Stimulated activated effector memory CD8-positive, alpha-beta T cell treated with anti-CD3 and anti-CD28 coated beads, Interleukin-12 subunit alpha, Interleukin-12 subunit beta, amount 100 ng/mL, for 72 hours (primary cell): Measurements from ENCODE around the gene RBBP8.
A peak's percentile ranks its signal among the peaks of the same experiment; 100 is the strongest.

Experiments
- ATAC-seq: fragments of 150-1000 bp; cut with Tn5 transposase; 2 replicates; pipeline ENCODE4 v1.10.0; 2021
- DNase-seq, 2 donors: peaks; one replicate each; pipeline ENCODE4 v3.0.0; 2021 to 2022; ENCODE audit warnings: low spot score in 2 of 2
- H3K27ac Mint-ChIP-seq: one replicate; pipeline ENCODE4 v1.8.0; 2022; ENCODE audit warnings: mild to moderate bottlenecking, mixed read lengths
- H3K36me3 Mint-ChIP-seq: one replicate; pipeline ENCODE4 v1.8.0; 2022; ENCODE audit warnings: mild to moderate bottlenecking, mixed read lengths
- H3K4me1 Mint-ChIP-seq: one replicate; pipeline ENCODE4 v1.8.0; 2022; ENCODE audit warnings: mixed read lengths
- H3K4me3 Mint-ChIP-seq: one replicate; pipeline ENCODE4 v1.8.0; 2022; ENCODE audit warnings: mild to moderate bottlenecking, mixed read lengths
- H3K9me3 Mint-ChIP-seq: one replicate; pipeline ENCODE4 v1.8.0; 2022; ENCODE audit warnings: mixed read lengths

Gene RBBP8

DNA sequence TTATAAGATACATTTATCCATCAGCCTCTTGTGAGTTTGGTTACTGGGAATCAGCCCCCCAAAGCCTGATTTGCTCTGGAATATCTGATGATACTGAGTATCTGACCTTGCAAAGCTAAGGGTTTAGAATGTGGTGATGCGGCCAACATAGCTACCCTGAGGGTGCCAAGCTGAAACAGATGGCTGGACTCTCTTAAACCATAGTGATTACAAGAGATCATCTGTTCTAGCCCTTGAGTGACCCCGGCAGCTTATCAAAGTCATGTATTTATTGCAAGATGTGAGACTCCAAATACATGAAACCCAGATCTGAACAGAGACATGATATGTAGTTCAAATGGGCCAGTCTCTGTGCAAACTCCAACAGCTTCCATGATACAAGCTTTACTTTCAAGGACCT lies 124.0 kb downstream of the RBBP8 start:
- Mint-ChIP-seq H3K4me1 (no peaks in the 10 kb centered on the region), H3K36me3 (no peaks in the 10 kb centered on the region), H3K4me3 (no peak overlapping the region), H3K27ac (no peak overlapping the region), H3K9me3 (no peaks in the 10 kb centered on the region)
- no peak for DNase-seq
- ATAC-seq: no peak

DNA sequence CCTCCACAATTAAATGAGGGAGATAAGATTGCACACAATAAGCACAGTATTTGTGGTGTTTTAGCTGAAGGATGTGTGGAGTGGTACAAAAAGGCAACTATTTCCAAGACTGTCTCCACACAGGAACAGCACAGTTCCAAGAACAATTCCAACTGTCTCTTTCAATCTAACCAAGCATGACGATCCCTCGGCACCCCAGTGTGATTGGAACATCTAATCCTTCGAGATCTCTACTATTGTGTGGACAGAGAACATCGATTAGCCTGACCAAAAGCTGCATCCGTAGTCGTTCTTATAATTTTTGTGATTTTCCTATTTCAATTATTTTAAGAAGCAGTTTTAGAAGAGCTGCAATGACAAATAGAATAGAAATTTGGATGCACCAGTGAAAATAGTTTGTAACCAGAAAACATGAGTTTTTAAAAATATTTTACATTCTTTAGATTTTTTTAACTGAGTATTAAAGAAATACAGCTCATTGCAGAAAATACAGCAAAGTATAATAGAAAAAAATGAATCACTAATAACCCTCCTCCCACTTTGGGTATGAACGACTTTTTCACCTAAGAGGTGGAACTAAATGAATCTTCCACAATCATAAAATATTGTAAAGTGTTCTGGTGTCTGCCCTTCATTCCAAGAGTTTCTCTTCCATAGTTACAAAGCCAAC lies 125.8 kb downstream of the RBBP8 start:
- peaks cover 3% of the 10 kb centered on the region for H3K9me3 Mint-ChIP-seq
- DNase-seq (no peak), ATAC-seq (no peak)
- no peaks in the 10 kb centered on the region for H3K4me1 Mint-ChIP-seq
- no peaks in the 10 kb centered on the region for H3K36me3 Mint-ChIP-seq
- no peak overlapping the region for H3K27ac Mint-ChIP-seq
- no peak overlapping the region for H3K4me3 Mint-ChIP-seq

DNA sequence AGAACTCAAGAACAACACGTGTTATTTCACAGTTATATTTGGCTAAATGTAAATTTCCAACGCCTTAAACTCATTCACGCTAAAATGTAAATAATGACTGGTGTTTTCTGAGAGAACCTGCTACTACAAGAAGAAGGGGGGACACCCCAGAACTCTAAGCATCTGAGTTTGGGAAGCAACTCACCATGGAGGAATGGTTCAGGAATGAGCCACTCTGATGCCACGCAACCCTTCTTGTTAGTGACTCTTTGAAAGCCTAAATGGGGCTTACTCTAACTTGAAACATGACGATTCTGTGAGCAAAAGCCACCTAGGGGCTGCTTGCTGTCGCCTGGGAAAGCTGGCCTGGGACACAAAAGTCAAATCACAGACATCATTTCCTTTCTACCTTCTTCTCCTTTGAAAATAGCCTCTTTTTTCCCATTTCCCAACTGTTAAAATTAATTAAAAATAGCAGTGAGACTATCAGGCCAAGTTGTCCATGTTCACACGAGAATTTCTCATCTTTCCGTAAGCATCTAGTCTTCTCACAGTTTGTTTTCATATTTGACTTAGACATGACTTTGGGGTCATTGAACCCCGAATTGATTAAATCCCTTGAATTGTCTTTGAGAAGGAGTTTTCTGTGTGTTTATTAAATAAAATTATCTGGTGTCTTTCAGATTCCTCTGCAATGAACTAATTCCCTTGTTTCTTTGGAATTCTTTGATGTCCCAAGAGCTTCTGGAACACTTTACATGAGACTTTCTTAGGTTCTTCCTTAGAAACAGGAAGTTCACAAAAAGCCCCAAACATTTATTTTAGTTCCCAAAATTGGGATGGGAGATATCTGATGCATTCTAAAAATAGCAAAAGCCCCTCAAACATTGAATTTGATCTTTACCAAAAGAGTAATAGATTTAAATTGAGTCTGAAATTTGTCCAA lies 126.7 kb downstream of the RBBP8 start:
- Mint-ChIP-seq H3K9me3 (peaks cover 3% of the 10 kb centered on the region), H3K4me3 (no peak overlapping the region), H3K27ac (no peak overlapping the region), H3K36me3 (no peaks in the 10 kb centered on the region), H3K4me1 (no peaks in the 10 kb centered on the region)
- DNase-seq: no peak
- ATAC-seq: no peak

DNA sequence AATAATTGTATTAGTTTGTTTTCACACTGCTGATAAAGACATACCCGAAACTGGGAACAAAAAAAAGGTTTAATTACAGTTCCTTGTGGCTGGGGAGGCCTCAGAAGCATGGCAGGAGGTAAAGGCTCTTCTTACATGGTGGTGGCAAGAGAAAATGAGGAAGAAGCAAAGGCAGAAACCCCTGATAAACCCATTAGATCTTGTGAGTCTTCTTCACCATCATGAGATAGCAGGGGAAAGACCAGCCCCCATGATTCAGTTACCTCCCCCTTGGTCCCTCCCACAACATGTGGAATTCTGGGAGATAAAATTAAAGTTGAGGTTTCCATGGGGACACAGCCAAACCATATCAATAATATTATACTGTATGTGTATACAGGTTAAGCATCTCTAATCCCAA lies 128.9 kb downstream of the RBBP8 start:
- H3K36me3 Mint-ChIP-seq: no peaks in the 10 kb centered on the region
- no peaks in the 10 kb centered on the region for H3K4me1 Mint-ChIP-seq
- DNase-seq (no peak), ATAC-seq (no peak)
- H3K27ac Mint-ChIP-seq: no peak overlapping the region
- peaks cover 3% of the 10 kb centered on the region for H3K9me3 Mint-ChIP-seq
- H3K4me3 Mint-ChIP-seq: no peak overlapping the region

DNA sequence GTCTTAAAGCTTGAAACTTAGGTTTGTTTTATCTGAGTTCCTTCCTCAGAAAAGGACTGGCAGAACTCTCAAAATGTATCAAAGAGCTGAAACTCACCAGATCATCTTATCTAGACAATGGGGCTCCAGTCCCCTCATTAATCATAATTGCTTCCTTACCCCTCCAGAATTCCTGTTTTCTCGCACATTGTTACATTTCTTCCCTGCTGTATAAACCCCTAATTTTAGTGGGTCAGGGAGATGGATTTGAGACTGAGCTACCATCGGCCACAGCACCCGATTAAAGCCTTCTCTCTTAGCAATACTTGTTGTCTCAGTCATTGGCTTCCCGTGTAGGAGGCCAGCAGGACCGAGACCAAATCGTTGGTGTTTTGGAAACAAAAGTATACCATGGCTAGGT lies 130.4 kb downstream of the RBBP8 start:
- DNase-seq (no peak), ATAC-seq (no peak)
- Mint-ChIP-seq H3K9me3 (peaks cover 3% of the 10 kb centered on the region), H3K4me3 (no peak overlapping the region), H3K4me1 (no peaks in the 10 kb centered on the region), H3K36me3 (no peaks in the 10 kb centered on the region), H3K27ac (no peak overlapping the region)

DNA sequence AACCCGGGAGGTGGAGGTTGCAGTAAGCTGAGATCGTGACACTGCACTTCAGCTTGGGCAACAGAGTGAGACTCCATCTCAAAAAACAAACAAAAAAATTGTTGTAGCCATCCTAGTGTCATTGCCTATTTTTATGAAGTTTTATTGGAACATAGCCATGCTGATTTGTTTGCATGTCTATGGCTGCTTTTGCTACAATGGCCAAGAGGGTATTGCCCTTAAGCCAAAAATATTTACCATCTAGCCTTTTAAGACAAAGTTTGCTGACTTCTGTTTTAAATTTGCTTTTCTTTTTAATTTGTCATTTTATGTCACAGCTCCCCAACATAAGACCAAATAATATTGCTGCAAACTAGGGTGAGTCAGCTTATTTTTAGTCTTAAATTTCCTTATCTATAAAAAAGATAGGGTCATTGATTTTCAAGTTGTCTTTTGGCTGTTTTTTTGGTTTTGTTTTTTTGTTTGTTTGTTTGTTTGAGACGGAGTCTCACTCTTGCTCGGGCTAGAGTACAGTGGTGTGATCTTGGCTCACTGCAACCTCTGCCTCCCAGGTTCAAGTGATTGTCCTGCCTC lies 132.2 kb downstream of the RBBP8 start:
- H3K4me1 Mint-ChIP-seq: peaks cover 10% of the 10 kb centered on the region
- H3K4me3 Mint-ChIP-seq: no peak overlapping the region
- ATAC-seq: no peak
- H3K36me3 Mint-ChIP-seq: no peaks in the 10 kb centered on the region
- no peak overlapping the region for H3K27ac Mint-ChIP-seq
- peaks cover 5% of the 10 kb centered on the region for H3K9me3 Mint-ChIP-seq
- no peak for DNase-seq

DNA sequence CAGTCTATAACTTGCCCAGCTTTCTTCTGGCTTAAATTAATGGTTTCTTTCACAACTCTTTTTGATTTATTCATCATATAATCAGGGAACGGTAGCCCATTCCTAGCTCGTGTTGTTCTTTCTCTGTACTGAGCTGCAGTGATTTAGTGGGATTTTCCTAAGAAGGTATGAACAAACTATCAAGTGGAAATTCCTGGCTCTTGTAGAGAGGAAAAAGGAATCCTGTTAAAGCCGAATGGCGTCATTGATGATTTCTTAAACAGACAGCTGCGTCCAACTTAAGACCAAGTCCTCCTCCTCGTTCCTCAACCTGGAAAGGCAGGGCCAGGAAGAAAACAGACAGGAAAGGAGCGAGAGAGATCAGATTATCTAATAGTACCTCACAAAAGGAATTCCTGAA lies 132.9 kb downstream of the RBBP8 start:
- no peak for DNase-seq
- H3K27ac Mint-ChIP-seq: no peak overlapping the region
- peaks cover 17% of the 10 kb centered on the region for H3K4me1 Mint-ChIP-seq
- ATAC-seq: no peak
- H3K36me3 Mint-ChIP-seq: no peaks in the 10 kb centered on the region
- no peak overlapping the region for H3K4me3 Mint-ChIP-seq
- peaks cover 7% of the 10 kb centered on the region for H3K9me3 Mint-ChIP-seq

DNA sequence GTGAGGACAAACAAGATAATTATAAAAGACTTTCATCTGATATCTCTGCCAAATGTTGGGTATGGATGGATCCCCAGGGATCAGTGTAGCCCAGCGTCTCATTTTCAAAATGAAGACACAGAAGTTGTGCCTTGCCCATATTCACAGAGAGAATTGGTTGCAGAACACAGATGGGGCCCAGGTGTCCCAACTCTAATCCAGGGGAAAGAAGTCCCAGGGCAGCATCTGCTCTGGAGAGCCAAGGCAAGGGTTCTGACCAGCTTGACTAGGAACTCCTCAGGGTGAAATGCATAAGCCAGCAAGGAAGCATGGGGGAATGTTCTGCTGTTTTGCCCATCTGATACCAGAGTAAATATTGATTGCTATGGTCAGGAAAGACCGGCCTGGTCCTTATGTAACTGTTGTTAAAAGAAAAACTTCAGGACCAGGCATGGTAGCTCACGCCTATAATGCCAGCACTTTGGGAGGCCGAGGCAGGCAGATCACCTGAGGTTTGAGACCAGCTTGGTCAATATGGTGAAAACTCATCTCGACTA lies 133.4 kb downstream of the RBBP8 start:
- Mint-ChIP-seq H3K4me1 (peaks cover 22% of the 10 kb centered on the region), H3K27ac (no peak overlapping the region)

DNA sequence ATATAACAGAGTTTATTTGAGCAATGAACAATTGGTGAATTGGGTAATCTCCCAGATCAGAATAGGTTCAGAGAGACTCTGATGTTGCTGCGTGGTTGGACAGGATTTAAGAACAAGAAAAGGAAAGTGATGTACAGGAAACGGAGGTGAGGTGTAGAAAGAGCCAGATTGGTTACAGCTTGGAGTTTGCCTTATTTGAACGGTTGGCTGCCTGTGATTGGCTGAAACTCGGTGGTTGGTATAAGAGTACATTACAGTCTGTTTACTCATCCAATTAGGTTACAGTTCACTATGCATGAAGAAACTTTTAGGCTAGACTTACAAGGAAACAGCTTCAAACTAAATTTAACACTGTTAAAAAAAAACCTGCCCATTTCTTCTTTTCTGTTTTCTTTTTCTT lies 134.1 kb downstream of the RBBP8 start:
- Mint-ChIP-seq H3K27ac (no peak overlapping the region), H3K4me1 (peaks cover 29% of the 10 kb centered on the region), H3K36me3 (no peaks in the 10 kb centered on the region), H3K9me3 (peaks cover 7% of the 10 kb centered on the region), H3K4me3 (no peak overlapping the region)
- DNase-seq (no peak), ATAC-seq (no peak)

More for the DNA sequence above, 133.4 kb downstream of the RBBP8 start:
- DNase-seq (no peak), ATAC-seq (no peak)
- H3K4me3 Mint-ChIP-seq: no peak overlapping the region
- peaks cover 7% of the 10 kb centered on the region for H3K9me3 Mint-ChIP-seq
- no peaks in the 10 kb centered on the region for H3K36me3 Mint-ChIP-seq

DNA sequence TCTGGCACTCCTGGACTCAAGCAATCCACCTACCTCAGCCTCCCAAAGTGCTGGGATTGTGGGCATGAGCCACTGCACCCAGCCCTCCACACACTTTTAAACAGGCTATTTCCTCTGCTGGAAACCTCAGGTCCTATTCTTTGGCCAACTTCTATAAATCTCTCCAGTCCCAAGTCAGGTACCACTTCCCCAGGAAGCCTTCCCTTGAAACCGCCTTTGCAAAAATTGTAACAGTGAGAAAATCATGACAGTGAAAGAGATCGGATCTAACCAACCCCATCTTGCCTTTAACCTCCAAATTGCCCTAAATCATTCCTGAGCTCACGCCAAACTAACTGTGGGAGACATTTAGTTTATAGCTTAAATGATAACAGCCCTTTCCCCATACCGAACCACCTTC lies 134.9 kb downstream of the RBBP8 start:
- Mint-ChIP-seq H3K9me3 (peaks cover 7% of the 10 kb centered on the region), H3K4me3 (no peak overlapping the region), H3K27ac (no peak overlapping the region)

DNA sequence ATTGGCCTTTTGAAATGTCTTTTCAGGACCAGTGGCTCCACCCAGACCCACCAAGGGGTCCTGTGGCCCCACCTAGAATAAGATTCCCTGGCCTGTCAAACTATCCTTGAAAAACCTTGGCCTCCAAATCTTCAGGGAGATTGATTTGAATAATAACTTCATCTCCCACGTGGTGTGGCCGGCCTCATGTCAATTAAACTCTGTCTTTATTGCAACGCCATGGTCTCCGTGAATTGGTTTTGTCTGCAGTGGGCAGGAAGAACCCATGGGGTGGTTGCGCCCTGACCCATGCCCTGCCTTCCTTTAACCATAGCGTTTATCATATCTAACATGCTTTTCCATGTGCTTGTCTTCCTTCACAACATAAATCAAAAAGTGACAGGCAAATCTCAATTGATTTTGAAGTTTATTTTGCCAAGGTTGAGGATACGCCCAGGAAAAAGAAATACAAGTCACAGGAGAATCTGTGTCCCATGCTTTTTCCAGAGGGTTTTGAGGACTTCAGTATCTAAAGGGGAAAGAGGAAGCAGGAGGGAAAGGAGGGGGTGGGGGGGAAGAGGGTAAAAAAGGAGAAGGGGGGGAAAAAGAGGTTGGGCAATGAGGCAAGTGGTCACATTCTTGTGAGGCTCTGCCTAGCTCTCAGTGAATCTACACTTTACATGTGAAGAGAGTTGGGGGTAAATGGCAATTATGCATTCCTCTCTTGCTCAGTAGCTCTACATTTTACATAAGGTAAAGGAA lies 135.6 kb downstream of the RBBP8 start:
- DNase-seq (no peak), ATAC-seq (no peak)
- H3K27ac Mint-ChIP-seq: no peak overlapping the region
- no peaks in the 10 kb centered on the region for H3K36me3 Mint-ChIP-seq
- H3K9me3 Mint-ChIP-seq: peaks cover 4% of the 10 kb centered on the region
- H3K4me1 Mint-ChIP-seq: peaks cover 30% of the 10 kb centered on the region
- no peak overlapping the region for H3K4me3 Mint-ChIP-seq

More for the DNA sequence above, 134.9 kb downstream of the RBBP8 start:
- DNase-seq (no peak), ATAC-seq (no peak)
- peaks cover 30% of the 10 kb centered on the region for H3K4me1 Mint-ChIP-seq
- H3K36me3 Mint-ChIP-seq: no peaks in the 10 kb centered on the region

DNA sequence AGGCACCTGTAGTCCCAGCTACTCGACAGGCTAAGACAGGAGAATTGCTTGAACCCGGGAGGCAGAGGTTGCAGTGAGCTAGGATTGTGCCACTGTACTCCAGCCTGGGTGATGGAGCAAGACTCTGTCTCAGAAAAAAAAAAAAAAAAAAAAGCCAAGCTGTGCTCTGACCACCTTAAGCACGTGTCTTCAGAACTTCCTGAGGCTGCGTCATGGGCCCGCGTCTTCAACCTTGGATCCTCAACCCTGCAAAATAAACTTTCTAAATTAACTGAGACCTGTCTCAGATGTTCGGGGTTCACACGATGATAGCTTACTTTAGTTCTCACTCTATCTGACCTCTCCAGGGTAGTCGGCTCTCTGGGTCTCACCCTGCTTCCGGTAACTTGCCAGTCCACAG lies 136.4 kb downstream of the RBBP8 start:
- DNase-seq (no peak), ATAC-seq (peak; percentile 53)
- Mint-ChIP-seq H3K4me1 (peaks cover 30% of the 10 kb centered on the region), H3K36me3 (no peaks in the 10 kb centered on the region), H3K9me3 (peaks cover 4% of the 10 kb centered on the region), H3K4me3 (no peak overlapping the region), H3K27ac (peak overlapping the region; percentile 81)

DNA sequence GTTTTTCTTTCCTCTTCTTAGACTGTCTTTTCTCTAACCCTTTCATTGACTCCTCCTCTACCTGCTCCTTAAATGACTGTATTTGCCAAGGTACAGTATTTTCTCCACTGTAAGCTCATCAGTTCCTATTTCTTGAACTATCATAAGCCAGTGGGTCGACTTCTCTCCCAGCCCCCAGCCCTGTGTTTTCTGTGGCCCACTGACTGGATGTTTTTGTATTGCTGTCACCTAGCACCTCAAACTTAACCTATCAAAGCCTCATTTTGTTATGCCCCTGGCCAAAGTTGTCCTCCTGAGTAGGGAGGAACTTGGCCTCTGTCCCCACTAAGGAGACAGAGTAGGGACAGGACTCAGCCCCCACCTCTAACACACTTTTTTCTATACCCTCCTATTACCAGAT lies 136.8 kb downstream of the RBBP8 start:
- Mint-ChIP-seq H3K4me3 (no peak overlapping the region), H3K27ac (peak overlapping the region; percentile 81), H3K9me3 (peaks cover 4% of the 10 kb centered on the region), H3K36me3 (no peaks in the 10 kb centered on the region), H3K4me1 (peaks cover 30% of the 10 kb centered on the region)
- no peak for DNase-seq
- ATAC-seq: no peak

DNA sequence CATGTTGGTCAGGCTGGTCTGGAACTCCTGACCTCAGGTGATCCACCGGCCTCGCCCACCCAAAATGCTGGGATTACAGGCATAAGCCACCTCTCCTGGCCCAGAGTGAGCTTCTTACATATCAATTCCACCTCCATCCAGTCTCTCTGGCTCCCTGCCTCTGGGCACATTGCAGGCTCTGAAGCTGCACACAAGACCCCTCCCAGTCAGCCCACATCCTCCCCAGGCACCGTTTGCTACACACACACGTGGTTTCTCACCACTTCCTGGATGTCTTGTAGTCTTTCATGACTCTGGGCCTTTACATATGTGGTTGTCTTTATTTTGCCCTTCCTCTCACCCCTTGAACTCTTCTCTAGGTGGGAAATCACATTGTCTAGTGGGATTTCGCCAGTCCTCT lies 138.2 kb downstream of the RBBP8 start:
- H3K27ac Mint-ChIP-seq: peak overlapping the region; percentile 81
- H3K36me3 Mint-ChIP-seq: no peaks in the 10 kb centered on the region
- peaks cover 4% of the 10 kb centered on the region for H3K9me3 Mint-ChIP-seq
- DNase-seq (peak; percentile 43 to 82), ATAC-seq (peak; percentile 100)
- peak overlapping the region; percentile 38 for H3K4me3 Mint-ChIP-seq
- H3K4me1 Mint-ChIP-seq: peaks cover 30% of the 10 kb centered on the region

DNA sequence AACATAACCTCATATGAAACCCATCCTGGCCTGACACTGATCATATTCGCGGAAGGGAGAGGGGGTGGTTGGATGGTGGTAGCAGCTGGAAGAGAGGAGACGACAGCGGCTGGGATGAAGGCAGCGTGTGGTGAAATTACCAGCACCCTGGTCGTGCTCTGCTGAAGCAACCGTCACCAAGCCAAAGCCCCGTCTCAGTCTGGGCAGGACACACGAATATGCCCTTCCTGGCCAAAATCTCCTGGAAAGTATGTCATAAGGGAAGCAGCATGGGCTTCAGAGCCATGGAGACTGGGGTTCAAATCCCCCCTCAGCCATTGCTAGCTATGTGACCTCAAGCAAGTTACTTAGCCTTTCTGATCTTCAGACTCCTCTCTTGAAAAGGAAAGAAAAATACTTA lies 139.0 kb downstream of the RBBP8 start:
- H3K4me3 Mint-ChIP-seq: no peak overlapping the region
- no peak for ATAC-seq
- H3K36me3 Mint-ChIP-seq: no peaks in the 10 kb centered on the region
- DNase-seq: no peak
- H3K27ac Mint-ChIP-seq: peak overlapping the region; percentile 81
- H3K9me3 Mint-ChIP-seq: peaks cover 4% of the 10 kb centered on the region
- peaks cover 30% of the 10 kb centered on the region for H3K4me1 Mint-ChIP-seq
